ENCODE results near the gene UNC5CL. TPM values are rescaled to one million over a fixed set of nuclear protein-coding genes. Genes with fewer than 3 reads are reported as not detected.

The UNC5CL gene
- total and polyA plus RNA-seq, 2 experiments from 2014 or later, result 0.87 to 1.2 TPM

GRCh38 chr6:41065550-41066026 is 26.6 kb upstream of the UNC5CL start (continued):
- no peak for TF ChIP-seq ZNF462 (CRISPR knock-in tag; IDR thresholded peaks at IDR 0.05)
- TF ChIP-seq POLR2AphosphoS5 (IDR thresholded peaks at IDR 0.05; ENCODE audit: low read depth), result no peak
- TF ChIP-seq ZNF114 (CRISPR knock-in tag; IDR thresholded peaks at IDR 0.05), result no peak
- no peak for TF ChIP-seq ETS1 (IDR thresholded peaks at IDR 0.05)

- Histone ChIP-seq H3F3A (replicated peaks; ENCODE audit: low read depth) (no peaks in the 10 kb centered on the region), H3K9me2 (ENCODE audit: insufficient read depth) (no peaks in the 10 kb centered on the region; the same call in 1 of the 2 replicates), H2AFZ (no peak overlapping the region), H3K4me2 (no peak overlapping the region), H3K27ac (ENCODE audit: low read depth) (no peak overlapping the region), H3K36me3 (ENCODE audit: insufficient read depth) (peaks cover 16% of the 10 kb centered on the region; the same call in 1 of the 2 replicates), H4K20me1 (replicated peaks; ENCODE audit: insufficient read depth) (no peaks in the 10 kb centered on the region), H3K4me3 (no peak overlapping the region), H3K27me3 (ENCODE audit: insufficient read depth) (no peaks in the 10 kb centered on the region), H3K79me2 (replicated peaks; ENCODE audit: insufficient read depth) (no peaks in the 10 kb centered on the region), H3K4me1 (ENCODE audit: insufficient read depth) (no peaks in the 10 kb centered on the region)
- no peaks in the 10 kb centered on the region for H3K9me3 Mint-ChIP-seq
- H3K27ac Mint-ChIP-seq, result no peak overlapping the region
- H3K4me1 Mint-ChIP-seq, result no peaks in the 10 kb centered on the region; the same call in 2 of the 3 replicates
- H3K36me3 Mint-ChIP-seq (ENCODE audit: low read depth), result peaks cover 44% of the 10 kb centered on the region
- ATAC-seq (no peak), DNase-seq (ENCODE audit: low spot score) (no peak)
- H3K27me3 Mint-ChIP-seq (ENCODE audit: insufficient read depth, low read depth, poor library complexity), result no peaks in the 10 kb centered on the region
- no peak overlapping the region for H3K4me3 Mint-ChIP-seq
- TF ChIP-seq ZNF462 (CRISPR knock-in tag; IDR thresholded peaks at IDR 0.05) (no peak), EZH2phosphoT487 (IDR thresholded peaks at IDR 0.05; ENCODE audit: unreplicated experiment) (no peak), CREB1 (CRISPR knock-in tag; IDR thresholded peaks at IDR 0.05; ENCODE audit: low read depth) (no peak), ETS1 (IDR thresholded peaks at IDR 0.05) (no peak), ZNF331 (CRISPR knock-in tag; IDR thresholded peaks at IDR 0.05; ENCODE audit: low read depth) (no peak)
These were observed 25.8 kb upstream of the UNC5CL start for GRCh38 chr6:41064841-41065240.

Data from GM23338 (cell line).